LNCaP clone FGC (cell line): Measurements from ENCODE around the gene C6orf136.

Experiments
- DNase-seq: peaks from one replicate; pipeline ENCODE4 v3.0.0-alpha.2; 2011; ENCODE audit warnings: low read depth
- H3K4me3 ChIP-seq: 2 replicates; pipeline ENCODE4 v1.5.1; 2011; ENCODE audit warnings: mild to moderate bottlenecking, low read depth, low read length, control low read depth
- TF ChIP-seq, protein P1 (sequence below): IDR thresholded peaks from 2 replicates; pipeline ENCODE4 v1.5.1; 2012; ENCODE audit warnings: mild to moderate bottlenecking; ENCODE audit not compliant: control insufficient read depth, insufficient read depth; ENCODE audit errors: extremely low read depth

The C6orf136 gene

DNA sequence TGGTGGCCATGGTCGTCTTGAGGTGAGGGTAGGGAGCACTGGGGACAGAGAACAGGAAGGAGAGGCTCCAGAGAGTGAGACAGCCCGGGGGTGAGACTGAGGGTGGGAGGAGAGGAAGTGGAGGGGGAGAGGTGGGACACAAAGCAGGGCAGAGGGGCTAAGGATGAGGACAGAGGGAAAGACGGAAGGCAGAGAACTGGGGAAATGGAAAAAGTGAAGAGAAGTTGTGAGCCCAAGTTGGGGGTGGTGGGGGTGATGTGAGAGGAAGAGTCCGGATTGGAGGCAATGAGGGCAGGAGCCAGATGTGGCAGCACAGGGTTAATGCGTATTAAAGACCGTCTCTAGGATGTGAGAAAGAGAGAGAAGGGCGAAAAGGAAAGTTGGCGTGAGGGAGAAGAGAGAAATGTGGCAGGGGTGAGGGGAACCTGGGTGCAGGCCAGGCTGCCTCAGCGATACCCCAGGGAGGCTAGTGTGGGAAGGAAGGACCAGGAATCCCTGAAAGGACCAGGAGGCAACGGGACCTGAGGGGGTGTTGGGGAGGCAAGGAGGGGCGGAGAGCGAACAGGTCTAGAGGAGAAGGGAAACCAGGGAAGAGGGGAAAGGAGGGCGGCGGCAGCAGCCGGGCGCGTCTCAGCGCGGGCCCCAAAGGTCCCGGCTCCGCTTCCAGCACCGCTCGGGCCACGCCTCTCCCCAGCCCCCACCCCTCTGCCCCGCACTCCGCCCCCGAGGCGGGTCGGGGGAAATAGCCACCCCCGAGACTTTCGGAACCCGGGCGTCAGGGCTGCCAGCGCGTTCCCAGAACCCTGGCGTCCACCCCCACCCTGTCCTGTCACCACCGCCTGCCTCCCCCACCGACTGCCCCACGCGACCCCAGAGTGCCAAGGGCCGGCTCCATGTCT lies 39.3 kb downstream of the C6orf136 start, which contains the start of gene PPP1R18:
Gene PPP1R18, minus strand, starts transcription at position 637 of the 899 bp plus-strand sequence. Its CDS starts 627 bp downstream, at position 10.
- peak within 1 kb of the TSS; percentile 71 for H3K4me3 ChIP-seq
- DNase-seq: no peak
- TF ChIP-seq, protein P1, sequence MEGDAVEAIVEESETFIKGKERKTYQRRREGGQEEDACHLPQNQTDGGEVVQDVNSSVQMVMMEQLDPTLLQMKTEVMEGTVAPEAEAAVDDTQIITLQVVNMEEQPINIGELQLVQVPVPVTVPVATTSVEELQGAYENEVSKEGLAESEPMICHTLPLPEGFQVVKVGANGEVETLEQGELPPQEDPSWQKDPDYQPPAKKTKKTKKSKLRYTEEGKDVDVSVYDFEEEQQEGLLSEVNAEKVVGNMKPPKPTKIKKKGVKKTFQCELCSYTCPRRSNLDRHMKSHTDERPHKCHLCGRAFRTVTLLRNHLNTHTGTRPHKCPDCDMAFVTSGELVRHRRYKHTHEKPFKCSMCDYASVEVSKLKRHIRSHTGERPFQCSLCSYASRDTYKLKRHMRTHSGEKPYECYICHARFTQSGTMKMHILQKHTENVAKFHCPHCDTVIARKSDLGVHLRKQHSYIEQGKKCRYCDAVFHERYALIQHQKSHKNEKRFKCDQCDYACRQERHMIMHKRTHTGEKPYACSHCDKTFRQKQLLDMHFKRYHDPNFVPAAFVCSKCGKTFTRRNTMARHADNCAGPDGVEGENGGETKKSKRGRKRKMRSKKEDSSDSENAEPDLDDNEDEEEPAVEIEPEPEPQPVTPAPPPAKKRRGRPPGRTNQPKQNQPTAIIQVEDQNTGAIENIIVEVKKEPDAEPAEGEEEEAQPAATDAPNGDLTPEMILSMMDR: no peak

DNA sequence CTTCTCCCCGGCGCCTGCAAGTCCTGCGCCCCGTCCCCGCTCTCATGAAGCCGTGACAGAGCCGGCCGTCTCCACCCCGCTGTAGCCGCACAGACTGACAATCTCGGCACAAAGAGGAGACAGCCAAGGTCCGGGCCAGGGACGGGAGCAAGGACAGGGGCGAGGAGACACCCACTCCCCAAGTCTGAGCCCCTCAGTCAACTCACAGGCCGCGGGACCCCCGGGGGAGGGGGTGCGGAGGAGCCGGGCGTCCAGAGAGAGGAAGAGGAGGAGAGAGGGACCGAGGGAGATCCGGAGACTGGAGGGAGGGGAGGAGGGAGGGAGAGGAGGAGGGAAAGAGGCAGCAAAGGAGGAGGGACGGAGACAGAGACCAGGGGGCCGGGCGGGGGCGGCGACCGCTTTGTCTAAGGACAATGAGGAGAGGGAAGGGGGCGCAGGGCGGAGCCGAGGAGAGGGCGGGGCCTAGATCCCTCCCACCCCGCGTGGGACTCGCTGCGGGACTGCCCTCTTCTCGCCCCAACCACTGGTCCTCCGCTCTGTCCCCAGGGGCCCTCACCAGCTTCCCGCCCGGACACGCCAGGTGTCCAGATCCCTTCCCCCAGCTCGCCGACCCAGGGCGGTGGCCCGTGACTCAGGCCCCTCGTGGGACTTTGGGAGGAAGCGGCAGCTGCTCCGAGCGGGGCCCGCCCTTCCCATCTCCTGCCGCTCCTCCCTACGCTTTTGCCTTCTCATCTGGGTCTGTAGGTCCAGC lies 40.1 kb downstream of the C6orf136 start:
- no peak for DNase-seq
- H3K4me3 ChIP-seq: peak overlapping the region; percentile 71
- TF ChIP-seq, protein P1: no peak

DNA sequence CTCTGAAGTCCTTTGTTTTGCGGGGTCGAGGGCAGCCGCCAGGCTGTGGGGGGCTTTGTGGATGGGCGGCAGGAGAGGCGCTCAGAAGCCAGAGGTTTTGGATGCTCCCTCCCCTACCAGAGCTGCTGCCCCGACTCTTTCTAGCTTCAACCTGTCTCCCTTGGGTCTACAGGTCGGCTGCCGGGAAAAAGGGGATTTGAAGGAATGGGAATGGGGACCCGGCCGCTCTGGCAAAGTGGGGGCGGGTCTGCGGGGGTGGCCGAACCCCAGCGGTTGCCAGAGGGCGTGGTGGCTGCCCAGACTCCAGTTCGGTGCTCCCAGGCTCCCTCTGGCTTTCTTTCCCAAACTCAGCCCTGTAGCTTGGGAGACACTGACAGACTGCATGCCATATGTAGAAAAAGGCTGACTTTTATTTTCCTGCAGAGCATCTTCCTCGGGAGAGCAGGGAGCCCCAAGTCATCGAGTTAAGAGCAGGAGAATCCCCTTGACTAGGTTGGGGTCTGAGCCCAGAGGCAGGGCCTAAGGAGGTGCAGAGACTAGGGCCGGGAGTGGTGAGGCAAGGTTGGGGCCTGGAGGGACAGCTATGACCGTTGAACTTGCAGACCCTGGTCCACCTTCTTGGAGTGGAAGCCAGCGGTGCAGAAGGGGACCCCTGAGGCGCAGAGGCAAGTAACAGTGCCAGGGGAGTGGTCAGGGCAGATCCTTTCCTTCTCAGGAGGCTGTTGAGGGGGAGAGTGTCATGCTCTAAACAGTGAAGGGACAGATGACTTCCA lies 40.9 kb downstream of the C6orf136 start:
- no peak for DNase-seq
- H3K4me3 ChIP-seq: peak overlapping the region; percentile 71
- TF ChIP-seq, protein P1: no peak

DNA sequence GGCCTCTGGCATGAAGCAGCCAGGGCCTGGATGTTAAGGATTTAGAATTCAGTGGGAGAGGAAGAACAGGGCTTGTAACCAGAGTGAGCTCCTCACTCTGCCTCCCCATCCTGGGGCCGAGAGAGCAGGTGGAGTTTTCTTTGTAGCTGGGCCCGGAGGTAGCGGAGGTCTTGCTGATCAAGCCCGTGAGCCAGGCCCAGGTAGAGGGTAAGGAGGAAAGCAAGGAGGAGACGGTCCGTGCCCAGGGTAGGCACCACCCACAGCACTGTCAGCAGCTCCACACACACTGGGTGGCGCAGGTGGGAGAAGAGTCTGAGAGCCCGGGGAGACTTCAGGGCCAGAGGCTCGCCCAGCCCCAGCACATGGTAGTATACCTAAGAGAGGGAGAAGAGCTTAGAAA lies 41.6 kb downstream of the C6orf136 start:
- no peak overlapping the region for H3K4me3 ChIP-seq
- TF ChIP-seq, protein P1: no peak
- no peak for DNase-seq

DNA sequence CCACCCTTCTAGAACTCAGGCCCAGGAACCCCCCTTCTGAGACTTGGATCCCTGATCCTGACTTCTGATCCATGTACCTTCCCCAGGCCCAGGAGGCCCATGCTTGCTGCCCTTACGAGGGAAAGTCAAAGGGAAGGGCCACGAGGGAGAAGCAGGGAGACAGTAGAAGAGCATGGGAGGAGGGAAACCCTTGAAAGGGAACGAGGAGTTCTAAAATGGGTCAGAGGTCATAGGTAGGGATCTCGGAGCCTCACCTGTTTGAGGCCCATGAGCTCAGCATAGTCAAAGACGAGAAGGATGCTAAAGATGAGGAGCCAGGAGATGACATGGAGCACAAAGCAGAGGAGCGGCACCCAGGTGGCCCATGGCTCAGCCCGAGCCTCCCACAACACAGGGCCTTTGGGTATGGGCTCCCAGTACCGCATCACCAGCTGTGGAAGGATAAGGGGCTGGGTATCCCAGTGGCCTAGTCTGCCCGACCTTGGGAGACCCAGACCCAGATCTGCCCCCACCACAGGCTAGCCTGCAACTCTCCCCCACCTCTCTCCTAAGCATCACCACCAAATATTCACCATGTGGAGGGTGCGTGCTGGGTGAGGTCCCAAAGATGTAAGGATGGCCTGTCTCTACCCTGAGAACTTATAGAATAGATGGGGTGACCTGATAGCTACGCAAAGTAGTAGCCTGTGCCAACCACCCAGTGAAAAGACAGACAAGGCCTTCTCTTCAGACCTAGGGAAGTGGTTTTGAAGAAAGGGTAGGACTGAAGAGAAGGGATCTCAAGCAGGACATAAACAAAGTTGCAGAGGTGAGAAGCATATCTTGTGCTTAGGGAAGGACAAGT lies 42.3 kb downstream of the C6orf136 start:
- no peak overlapping the region for H3K4me3 ChIP-seq
- DNase-seq: no peak
- TF ChIP-seq, protein P1: no peak

DNA sequence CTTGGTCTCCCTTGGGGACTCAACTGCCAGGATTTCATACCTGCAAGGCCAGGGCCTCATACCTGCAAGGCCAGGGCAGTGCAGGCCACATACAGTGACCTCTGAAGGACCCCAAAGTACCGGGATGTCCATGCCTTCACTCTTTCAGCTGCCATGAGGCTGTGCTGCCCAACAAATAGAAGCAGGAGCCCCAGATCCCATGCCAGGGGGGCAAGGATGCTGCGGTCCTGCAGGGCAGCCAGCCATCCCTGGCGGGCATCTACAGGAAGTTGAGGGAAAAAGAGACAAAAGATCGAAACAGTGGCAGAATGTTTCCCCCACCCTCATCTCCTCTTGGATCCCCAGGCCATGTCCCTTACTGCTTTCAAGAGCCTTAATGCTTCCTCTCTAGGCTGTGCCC lies 43.1 kb downstream of the C6orf136 start:
- no peak for DNase-seq
- peak overlapping the region; percentile 68 for H3K4me3 ChIP-seq
- TF ChIP-seq, protein P1: no peak
